Left lung (tissue), 10 donors: ENCODE data around the gene NTRK1. TPM values are rescaled to one million over a fixed set of nuclear protein-coding genes. Genes with fewer than 3 reads are reported as not detected.

Experiments
- ATAC-seq: fragments of 200-7000 bp; cut with Tn5 transposase; one replicate; pipeline ENCODE4 v1.9.1; 2020; ENCODE audit warnings: moderate library complexity
- DNase-seq, 4 donors: peaks; one replicate each; pipeline ENCODE4 v3.0.0-alpha.2; 2013 to 2020
- H3K27ac ChIP-seq, 2 donors: fragments of 200-600 bp; sonication (generic) in 1 of 2; one replicate each; pipeline versions ENCODE4 v1.5.0 to v1.8.0; 2020 to 2021
- H3K27me3 ChIP-seq, 2 donors: fragments of 200-600 bp; sonication (generic) in 1 of 2; one replicate each; pipeline versions ENCODE4 v1.5.0 to v1.8.0; 2020 to 2021
- H3K36me3 ChIP-seq, 2 donors: fragments of 200-600 bp; sonication (generic) in 1 of 2; one replicate each; pipeline versions ENCODE4 v1.5.0 to v1.8.0; 2020 to 2021
- H3K4me1 ChIP-seq, 2 donors: fragments of 200-600 bp; one replicate each; pipeline ENCODE4 v1.8.0; 2021
- H3K4me3 ChIP-seq, 2 donors: fragments of 200-600 bp; sonication (generic) in 1 of 2; one replicate each; pipeline versions ENCODE4 v1.5.0 to v1.8.0; 2020 to 2021; ENCODE audit warnings: mild to moderate bottlenecking in 1 of 2
- H3K9me3 ChIP-seq, 2 donors: fragments of 200-600 bp; sonication (generic) in 1 of 2; one replicate each; pipeline versions ENCODE4 v1.5.0 to v1.8.0; 2020 to 2021
- intact Hi-C, 2 donors: fragments of 100-400 bp; cut with DNase I; formaldehyde crosslinking; loops; one replicate each; pipeline versions ENCODE4 v1.11.2 to v1.14.2; 2022
- polyA plus RNA-seq, 6 donors: library from polyadenylated mRNA; unstranded; fragments of 120-200 nt; gene quantifications; one replicate each; pipeline ENCODE4 v1.2.1, GENCODE V29; 2013; ENCODE audit not compliant: insufficient read length in 6 of 6
- total RNA-seq, 2 donors: library from RNA; stranded (reverse); fragmentation: NEBNext Ultra II Directional; extraction: Animal tissue kit (Norgen Biotek cat#: 25700); gene quantifications; one replicate each; pipeline ENCODE4 v1.2.1, GENCODE V29; 2021
- TF ChIP-seq, protein P1 (sequence below), 2 donors: fragments of 200-600 bp; sonication (generic) in 1 of 2; IDR thresholded peaks; one replicate each; pipeline versions ENCODE4 v1.5.0 to v1.8.0; 2021; ENCODE audit warnings: antibody characterized with exemption in 2 of 2
- donor health status: DM: no; HTN: yes; CAD: no.
- donor health status: DM: no; HTN: no; CAD: no.

NTRK1 gene
- total and polyA plus RNA-seq, 8 donors = 0.15 to 0.97 (median 0.34) TPM; not detected in 1

- ATAC-seq (no peak), DNase-seq (peak in 1 of 4 donors; percentile 39)
- peaks cover 0 to 28% of the 10 kb centered on the region in 2 donors for H3K27me3 ChIP-seq
- intact Hi-C loops = no loop called here
- H3K4me3 ChIP-seq = no peak overlapping the region
- peaks cover 4 to 13% of the 10 kb centered on the region in 2 donors for H3K4me1 ChIP-seq
- no peak overlapping the region for H3K27ac ChIP-seq
- H3K9me3 ChIP-seq = no peaks in the 10 kb centered on the region
- TF ChIP-seq, protein P1, sequence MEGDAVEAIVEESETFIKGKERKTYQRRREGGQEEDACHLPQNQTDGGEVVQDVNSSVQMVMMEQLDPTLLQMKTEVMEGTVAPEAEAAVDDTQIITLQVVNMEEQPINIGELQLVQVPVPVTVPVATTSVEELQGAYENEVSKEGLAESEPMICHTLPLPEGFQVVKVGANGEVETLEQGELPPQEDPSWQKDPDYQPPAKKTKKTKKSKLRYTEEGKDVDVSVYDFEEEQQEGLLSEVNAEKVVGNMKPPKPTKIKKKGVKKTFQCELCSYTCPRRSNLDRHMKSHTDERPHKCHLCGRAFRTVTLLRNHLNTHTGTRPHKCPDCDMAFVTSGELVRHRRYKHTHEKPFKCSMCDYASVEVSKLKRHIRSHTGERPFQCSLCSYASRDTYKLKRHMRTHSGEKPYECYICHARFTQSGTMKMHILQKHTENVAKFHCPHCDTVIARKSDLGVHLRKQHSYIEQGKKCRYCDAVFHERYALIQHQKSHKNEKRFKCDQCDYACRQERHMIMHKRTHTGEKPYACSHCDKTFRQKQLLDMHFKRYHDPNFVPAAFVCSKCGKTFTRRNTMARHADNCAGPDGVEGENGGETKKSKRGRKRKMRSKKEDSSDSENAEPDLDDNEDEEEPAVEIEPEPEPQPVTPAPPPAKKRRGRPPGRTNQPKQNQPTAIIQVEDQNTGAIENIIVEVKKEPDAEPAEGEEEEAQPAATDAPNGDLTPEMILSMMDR (IDR thresholded peaks at IDR 0.05) = no peak
- no peaks in the 10 kb centered on the region for H3K36me3 ChIP-seq
Observed at GRCh38 chr1:156906206-156906906, 45.7 kb downstream of the NTRK1 start.

GRCh38 chr1:156908541-156908940 lies 47.9 kb downstream of the NTRK1 start:
- Histone ChIP-seq H3K27me3 (peaks cover 0 to 28% of the 10 kb centered on the region in 2 donors), H3K9me3 (no peaks in the 10 kb centered on the region), H3K4me1 (peaks cover 4 to 11% of the 10 kb centered on the region in 2 donors), H3K4me3 (no peak overlapping the region), H3K27ac (no peak overlapping the region), H3K36me3 (peaks cover 0 to 5% of the 10 kb centered on the region in 2 donors)
- no peak for ATAC-seq
- DNase-seq = peak in 1 of 4 donors; percentile 76
- TF ChIP-seq, protein P1 (IDR thresholded peaks at IDR 0.05) = no peak
- intact Hi-C loops = no loop called here

- DNase-seq = no peak
- H3K9me3 ChIP-seq = no peaks in the 10 kb centered on the region
- intact Hi-C loops = no loop called here
- peaks cover 0 to 28% of the 10 kb centered on the region in 2 donors for H3K27me3 ChIP-seq
- peaks cover 4 to 11% of the 10 kb centered on the region in 2 donors for H3K4me1 ChIP-seq
- peaks cover 0 to 6% of the 10 kb centered on the region in 2 donors for H3K36me3 ChIP-seq
- no peak overlapping the region for H3K4me3 ChIP-seq
- ATAC-seq = no peak
- TF ChIP-seq, protein P1 (IDR thresholded peaks at IDR 0.05) = no peak
- no peak overlapping the region for H3K27ac ChIP-seq
Observed at GRCh38 chr1:156908955-156909354, 48.3 kb downstream of the NTRK1 start.

- intact Hi-C loops = no loop called here
- peaks cover 0 to 28% of the 10 kb centered on the region in 2 donors for H3K27me3 ChIP-seq
- H3K27ac ChIP-seq = no peak overlapping the region
- ATAC-seq (no peak), DNase-seq (peak in 1 of 4 donors; percentile 60)
- TF ChIP-seq, protein P1 (IDR thresholded peaks at IDR 0.05) = no peak
- no peak overlapping the region for H3K4me3 ChIP-seq
- H3K36me3 ChIP-seq = peaks cover 0 to 7% of the 10 kb centered on the region in 2 donors
- H3K4me1 ChIP-seq = peaks cover 4 to 11% of the 10 kb centered on the region in 2 donors
- H3K9me3 ChIP-seq = no peaks in the 10 kb centered on the region
Observed at GRCh38 chr1:156909671-156910070, 49.0 kb downstream of the NTRK1 start.

DNA sequence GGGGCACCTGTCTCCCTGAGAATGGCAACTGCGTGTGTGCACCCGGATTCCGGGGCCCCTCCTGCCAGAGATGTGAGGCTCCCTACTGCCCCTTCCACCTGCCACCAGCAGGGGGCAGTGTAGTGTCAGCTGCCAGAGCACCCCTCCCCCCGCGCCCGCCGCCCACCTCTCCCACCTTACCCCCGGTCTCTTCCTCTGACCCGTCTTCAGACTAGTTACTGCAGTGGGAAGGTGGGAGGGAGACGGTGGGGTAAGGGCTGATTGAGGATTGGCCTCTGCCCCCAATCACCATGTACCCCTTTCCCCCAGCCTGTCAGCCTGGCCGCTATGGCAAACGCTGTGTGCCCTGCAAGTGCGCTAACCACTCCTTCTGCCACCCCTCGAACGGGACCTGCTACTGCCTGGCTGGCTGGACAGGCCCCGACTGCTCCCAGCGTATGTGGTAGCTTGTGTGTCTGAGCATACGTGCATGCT lies 49.7 kb downstream of the NTRK1 start:
- no peak overlapping the region for H3K4me3 ChIP-seq
- ATAC-seq (peak; percentile 56), DNase-seq (peak in 1 of 4 donors; percentile 85)
- H3K27ac ChIP-seq = no peak overlapping the region
- intact Hi-C loops = no loop called here
- H3K9me3 ChIP-seq = no peaks in the 10 kb centered on the region
- peaks cover 4 to 11% of the 10 kb centered on the region in 2 donors for H3K4me1 ChIP-seq
- H3K36me3 ChIP-seq = peaks cover 0 to 14% of the 10 kb centered on the region in 2 donors
- peaks cover 0 to 28% of the 10 kb centered on the region in 2 donors for H3K27me3 ChIP-seq
- TF ChIP-seq, protein P1 (IDR thresholded peaks at IDR 0.05) = peak; percentile 65 to 88
